ENCODE data around the gene DISP3.

The DISP3 gene

DNA sequence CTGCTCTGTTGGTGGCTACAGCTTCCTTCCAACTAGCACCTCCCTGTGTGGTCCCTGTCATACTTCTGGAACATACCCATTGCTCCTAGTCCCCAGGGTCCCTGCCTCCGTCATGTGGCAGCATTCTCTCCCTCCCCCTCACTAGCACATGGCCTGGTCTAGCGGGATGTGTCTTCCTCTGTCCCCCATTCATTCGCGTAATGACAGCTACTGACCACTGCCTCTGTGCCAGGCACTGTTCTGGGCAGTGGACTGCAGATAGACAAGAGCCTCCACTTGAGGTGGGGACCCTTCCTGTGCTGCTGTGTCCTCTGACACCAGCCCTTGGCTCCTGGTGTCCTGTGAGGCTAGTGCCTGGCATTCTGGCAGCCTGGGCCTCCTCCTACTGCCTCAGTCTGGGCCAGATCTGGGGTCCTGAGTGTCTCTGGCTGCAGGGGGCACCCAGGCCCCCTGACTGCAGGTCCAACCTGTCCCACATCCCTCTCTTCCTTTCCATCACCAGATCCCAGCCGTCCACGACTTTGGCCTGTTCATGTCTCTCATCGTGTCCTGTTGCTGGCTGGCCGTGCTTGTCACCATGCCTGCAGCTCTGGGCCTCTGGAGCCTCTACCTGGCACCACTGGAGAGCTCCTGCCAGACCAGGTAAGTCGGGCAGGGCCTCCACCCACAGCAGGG lies 38.1 kb downstream of the DISP3 start:
- no peak for DNase-seq

DNA sequence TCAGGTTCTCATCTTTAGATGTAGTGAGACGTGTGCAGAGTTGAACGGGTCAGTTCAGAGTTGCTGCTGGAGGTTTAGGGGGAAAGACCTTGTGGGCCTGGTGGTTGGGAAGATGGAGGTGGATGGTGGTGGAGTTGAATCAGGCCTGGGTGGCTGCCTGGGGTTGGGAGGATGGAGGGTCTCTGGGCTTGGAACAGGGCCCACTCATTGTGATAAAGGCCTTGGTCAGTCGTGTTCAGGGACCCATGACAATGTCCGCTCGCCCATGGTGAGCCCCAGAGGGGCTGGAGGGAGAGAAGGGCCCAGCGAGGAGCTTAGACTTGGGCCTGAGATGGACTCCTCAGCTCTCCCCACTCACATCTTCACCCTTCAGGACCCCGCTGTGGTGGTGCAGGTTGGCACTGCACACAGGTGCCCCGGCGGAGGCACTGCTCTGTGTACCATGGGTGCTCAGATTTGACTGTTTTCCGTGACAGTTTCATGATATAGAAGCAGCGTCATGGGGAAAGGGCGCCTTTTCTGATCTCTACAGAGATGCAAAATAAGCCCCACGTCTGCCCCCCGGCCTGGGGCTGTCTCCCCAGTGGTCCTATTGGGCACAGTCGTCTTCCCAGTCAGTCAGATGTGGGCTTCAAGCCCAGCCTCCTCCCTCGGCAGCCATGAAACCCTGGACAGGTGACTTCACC lies 39.2 kb downstream of the DISP3 start:
- no peak for DNase-seq

DNA sequence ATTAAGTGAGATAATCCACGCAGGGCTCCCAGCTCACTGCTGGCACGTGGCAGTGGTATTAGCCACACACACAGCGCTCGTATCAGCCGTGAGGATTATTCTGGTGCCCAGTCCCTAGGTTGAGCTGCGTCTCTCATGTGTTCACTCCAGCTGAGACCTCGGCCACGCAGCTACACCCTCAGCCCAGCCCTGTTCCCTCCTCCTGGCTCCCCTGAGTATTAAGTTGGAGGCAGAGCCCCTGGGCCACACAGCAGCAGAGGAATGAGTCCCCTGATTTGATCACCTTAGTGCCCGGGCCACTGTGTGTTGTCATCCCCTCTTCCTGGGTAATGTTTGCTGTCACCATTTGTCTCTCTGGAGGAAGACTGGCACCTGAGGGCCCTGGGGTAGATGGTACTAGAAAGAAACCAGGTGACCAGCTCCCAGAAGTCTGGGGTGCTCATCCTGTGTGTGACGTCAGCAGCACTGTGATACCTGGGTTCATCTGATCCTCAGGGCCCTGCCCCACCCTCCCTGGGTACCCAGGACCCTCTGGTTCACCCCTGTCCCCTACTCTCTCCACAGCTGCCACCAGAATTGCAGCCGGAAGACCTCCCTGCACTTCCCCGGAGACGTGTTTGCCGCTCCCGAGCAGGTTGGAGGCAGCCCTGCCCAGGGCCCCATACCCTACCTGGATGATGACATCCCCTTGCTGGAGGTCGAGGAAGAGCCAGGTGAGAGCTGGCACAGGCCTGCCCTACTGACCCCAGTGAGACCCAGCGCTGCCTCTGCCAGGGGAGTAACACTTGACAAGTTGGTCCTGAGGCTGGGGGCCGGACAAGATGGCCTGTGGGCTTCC lies 40.1 kb downstream of the DISP3 start:
- no peak for DNase-seq

DNA sequence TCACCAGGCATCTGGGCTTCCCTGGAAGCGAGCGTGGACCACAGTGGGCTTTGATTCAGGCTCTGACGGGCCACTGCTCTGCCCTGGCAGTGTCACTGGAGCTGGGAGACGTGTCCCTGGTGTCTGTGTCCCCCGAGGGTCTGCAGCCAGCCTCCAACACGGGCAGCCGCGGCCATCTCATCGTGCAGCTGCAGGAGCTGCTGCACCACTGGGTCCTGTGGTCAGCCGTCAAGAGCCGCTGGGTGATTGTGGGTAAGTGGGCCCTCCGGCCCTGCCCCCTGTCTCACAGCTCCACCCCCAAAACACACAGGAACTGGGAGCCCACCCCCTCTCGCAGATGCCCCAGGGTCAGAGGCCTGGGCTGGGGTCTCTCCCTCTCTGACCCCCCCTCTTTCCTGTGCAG lies 40.7 kb downstream of the DISP3 start:
- DNase-seq: no peak

DNA sequence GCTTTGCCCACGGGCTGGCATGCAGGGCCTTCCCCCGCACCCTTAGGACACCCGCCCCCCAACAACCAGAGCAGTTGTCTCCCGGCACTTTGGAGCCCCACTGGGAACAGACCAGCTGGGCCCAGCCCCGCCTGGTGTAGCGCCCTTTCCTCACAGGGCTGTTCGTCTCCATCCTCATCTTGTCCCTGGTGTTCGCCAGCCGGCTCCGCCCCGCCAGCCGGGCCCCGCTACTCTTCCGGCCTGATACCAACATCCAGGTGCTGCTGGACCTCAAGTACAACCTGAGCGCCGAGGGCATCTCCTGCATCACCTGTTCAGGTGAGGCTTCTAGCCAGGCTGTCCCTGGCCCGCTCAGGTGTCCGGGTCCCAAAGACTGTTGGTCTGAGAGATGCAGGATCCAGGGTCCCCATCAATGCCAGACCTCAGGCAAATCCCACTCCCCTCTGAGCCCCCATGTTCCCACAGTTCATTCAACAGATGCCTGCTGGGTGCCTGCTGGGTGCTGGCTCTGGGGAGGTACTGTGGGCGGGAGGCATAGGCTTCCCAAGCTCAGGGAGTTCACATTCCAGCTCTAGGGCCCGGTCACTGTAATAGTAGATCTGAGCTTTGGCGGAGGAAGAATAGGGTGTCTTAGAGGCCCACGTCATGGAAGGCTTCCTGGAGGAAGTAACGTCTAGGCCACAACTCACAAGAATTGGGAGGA lies 41.7 kb downstream of the DISP3 start:
- DNase-seq: no peak

DNA sequence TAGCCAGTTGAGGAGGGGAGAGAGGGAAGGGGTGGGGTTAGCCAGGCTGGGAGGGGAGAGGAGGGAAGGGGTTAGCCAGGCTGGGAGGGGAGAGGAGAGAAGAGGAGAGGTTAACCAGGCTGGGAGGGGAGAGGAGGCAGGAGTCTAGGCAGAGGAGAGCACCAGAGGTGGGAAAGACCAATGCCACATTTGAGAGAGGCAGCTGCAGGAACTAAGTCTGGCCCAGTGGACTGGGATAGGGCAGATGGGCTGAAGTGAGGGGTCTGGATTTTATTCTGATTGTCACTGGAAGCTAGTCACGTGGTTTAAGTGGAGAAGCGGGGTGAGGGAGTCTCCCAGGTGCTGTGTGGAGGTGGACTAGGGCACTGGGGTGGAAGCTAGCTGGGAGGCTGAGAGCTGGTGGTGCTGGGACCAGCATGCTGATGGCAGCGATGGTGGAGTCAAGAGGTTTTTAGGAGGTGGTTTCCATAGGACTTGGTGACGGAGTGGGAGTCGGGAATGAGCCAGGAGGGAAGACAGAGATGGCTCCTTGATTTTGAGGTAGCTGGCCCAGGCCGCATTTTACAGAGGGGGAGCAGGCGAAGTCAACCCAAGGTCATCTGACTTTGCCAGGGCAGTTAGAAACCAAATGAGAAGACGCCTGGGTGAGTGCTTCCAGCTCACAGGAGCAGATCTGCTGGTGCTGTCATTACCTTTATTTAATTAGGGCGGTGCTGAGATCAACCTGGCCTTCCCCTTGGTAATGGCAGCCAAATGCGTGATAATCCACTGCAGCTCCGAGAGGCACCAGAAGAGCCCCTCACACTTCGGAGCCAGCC lies 42.8 kb downstream of the DISP3 start:
- no peak for DNase-seq

DNA sequence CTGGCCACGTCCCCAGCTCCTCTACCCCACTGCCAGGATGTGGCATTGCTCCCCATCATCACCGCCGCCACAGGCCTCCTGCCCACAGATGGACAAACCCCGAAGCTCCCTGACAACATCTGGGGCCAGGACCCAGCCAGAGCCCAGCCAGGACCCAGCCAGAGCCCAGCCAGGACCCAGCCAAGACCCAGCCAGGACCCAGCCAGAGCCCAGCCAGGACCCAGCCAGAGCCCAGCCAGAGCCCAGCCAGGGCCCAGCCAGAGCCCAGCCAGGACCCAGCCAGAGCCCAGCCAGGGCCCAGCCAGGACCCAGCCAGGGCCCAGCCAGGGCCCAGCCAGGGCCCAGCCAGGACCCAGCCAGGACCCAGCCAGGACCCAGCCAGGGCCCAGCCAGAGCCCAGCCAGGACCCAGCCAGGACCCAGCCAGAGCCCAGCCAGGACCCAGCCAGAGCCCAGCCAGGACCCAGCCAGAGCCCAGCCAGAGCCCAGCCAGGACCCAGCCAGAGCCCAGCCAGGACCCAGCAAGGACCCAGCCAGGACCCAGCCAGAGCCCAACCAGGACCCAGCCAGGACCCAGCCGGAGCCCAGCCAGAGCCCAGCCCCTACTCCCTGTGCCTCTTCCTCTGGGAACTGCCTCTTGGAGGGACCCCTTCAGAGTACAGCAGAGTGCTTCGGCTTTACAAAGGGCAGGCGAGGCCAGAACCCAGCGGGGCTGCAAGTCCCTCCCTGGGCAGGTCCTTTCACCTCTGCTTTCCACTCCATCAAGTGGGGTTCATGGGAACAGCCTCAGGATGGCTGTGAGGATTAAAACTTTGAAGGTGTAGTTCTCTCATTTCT lies 43.7 kb downstream of the DISP3 start:
- no peak for DNase-seq

DNA sequence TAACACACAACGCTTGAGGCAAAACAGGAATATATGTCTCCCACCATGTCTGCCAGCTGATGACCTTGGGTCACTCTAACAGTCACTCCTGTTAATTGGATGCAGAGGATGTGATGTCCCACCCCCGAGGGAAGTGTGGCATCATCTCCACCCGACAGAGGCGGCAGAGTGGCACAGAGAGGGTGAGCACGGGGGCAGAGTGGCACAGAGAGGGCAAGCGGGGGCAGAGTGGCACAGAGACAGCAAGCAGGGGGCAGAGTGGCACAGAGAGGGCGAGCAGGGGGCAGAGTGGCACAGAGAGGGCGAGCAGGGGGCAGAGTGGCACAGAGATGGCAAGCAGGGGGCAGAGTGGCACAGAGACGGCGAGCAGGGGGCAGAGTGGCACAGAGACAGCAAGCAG lies 44.3 kb downstream of the DISP3 start:
- DNase-seq: no peak

DNA sequence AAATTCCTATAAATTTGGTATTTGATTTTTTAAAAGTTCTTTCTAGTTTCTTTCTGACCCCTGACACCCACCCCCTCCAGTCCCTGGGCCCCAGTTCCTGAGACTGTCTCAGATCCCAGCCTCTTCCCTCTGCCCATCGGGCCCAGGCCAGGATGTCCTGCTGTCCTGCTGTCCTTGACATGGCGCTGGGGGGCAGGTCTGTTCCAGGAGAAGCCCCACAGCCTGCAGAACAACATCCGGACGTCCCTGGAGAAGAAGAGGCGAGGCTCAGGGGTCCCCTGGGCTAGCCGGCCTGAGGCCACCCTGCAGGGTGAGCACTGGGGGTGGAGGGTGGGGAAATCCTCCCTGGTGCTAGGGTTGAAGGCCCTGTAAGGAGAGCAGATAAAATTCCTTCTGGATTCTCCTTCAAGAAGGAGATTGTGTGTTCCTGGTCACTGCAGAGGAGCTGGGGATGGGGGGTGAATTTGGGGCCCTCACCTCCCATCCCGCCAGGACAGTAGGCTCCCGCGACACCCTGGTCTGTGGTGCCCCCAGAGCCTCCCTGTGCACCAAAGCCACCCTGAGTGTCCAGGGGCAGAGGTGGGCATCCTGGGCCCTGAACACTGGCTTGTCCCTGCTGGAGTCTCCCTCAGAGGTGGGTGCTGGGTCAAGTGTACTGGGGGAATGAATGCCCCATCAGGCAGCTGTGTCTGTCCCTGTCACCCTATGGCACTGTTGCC lies 45.0 kb downstream of the DISP3 start:
- DNase-seq: no peak

DNA sequence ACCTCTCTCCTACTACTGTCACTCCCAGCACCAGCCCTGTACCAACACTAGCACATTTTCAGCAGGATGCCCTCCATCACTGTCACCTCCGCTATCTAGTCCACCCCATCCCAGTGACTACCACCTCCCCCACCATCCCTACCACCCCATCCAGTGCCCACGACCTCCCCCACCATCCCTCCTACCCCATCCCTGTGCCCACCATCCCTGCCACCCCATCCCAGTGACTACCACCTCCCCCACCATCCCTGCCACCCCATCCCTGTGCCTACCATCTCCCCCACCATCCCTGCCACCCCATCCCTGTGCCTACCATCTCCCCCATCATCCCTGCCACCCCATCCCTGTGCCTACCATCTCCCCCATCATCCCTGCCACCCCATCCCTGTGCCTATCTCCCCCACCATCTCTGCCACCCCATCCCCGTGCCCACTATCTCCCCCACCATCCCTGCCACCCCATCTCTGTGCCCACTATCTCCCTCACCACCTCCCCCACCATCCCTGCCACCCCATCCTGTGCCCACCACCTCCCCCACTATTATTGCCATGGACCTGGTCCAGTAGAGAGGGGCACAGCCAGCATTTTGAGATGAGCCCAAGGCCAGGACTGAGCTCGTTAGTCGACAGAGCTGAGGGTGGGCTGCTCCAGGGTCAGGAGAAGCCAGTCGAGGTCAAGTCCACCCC lies 45.7 kb downstream of the DISP3 start:
- DNase-seq: no peak

DNA sequence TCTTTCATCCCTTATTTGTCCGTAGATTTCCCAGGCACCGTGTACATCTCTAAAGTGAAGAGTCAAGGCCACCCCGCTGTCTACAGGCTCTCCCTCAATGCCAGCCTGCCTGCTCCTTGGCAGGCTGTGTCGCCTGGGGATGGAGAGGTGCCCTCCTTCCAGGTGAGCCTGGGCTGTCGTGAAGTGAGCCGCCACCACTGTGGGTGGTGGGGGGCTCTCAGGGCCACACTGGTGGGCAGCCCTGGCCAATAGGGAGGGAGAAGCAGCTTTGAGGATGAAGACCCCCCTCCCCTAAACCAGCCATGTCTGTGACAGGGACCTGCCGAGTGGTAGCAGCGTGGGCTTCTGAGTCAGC lies 46.2 kb downstream of the DISP3 start:
- DNase-seq: no peak

DNA sequence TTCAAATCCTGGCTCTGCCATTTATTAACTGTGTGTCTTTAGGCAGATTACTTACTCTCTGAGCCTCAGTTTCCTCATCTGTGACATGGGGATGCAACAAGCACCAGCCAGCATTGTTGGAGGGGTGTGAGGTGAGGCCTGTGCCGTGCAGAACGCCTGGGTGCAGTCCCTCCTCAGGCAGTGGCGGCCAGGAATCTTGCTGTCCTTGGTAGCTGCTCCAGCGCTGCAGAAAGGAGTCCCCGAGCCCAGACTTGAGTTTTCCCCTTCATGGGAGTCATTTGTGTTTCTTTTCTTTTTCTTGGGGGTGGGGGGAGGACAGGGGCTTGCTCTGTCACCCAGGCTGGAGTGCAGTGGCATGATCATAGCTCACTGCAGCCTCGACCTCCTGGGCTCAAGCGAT lies 46.6 kb downstream of the DISP3 start:
- no peak for DNase-seq

DNA sequence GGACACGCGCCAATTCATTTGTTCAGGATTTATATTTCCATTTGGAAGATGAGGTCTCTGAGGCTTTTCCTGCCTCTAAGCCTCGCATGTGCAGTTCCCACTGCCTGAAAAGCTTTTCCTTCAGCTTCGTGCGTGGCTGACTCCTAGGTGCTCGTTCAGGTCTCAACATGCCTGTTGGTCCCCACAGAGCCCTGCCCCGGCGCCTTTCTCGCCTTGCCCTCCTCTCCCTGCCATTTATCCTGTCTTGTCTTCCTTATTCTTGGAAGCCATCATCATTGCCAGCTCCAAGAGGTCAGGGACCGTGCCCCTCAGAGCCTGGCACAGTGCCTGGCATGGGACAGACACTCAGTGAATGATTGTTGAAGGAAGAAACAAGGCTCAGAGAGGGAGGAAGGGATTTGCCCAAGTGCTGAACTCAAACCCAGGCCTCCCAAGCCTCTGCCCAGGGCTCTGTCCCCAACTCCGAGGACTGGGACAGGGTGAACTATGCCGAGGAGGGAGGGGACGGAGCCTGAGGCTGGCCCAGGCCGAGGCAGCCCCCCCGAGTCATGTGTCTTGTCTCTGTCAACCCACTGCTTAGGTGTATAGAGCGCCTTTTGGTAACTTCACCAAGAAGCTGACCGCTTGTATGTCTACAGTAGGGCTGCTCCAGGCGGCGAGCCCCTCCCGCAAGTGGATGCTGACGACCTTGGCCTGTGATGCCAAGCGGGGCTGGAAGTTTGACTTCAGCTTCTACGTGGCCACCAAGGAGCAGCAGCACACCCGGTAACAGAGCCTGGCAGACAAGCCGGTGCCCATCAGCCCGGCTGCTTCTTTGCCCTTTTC lies 47.3 kb downstream of the DISP3 start:
- DNase-seq: no peak

DNA sequence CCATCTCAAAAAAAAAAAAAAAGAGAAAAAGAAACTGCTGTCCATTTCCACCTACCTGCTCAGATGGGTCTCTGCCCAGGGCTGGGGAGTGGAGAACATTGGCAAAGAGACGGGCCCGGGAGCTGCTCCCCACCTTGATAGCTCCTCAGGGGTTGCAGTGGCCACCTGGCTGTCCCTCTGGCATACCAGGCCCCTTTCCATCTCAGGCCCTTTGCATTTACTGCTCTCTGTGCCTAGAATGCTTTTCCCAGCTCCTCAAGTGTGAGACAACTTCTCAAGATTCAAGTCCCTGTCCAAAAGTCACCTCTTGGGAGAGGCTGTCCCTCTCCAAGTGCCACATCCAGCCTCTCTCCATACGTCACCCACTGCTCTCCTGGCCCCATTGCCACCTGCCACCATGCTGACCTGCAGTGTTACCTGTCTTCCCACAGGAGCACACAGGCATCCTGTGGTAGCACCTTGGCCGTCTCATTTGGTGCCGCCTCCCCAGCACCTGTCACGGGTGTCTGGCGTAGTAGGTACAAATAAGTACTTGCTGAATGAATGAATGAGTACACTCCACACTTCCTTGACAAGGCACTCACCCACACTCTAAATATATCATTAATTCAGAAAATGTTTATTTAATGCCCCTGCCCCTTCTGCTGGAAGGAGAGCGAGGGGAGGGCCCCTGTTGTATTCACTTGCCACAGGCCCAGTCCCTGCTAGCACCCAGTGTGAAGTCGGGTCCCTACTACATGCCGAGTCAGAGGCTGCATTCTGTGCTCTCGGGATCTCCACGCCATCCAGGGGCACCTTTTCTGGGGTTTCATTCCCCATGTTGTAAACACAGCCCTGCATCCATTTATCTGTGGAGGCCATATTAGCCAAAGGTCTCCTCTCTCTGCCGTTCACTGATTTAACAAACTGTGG lies 48.8 kb downstream of the DISP3 start:
- no peak for DNase-seq

DNA sequence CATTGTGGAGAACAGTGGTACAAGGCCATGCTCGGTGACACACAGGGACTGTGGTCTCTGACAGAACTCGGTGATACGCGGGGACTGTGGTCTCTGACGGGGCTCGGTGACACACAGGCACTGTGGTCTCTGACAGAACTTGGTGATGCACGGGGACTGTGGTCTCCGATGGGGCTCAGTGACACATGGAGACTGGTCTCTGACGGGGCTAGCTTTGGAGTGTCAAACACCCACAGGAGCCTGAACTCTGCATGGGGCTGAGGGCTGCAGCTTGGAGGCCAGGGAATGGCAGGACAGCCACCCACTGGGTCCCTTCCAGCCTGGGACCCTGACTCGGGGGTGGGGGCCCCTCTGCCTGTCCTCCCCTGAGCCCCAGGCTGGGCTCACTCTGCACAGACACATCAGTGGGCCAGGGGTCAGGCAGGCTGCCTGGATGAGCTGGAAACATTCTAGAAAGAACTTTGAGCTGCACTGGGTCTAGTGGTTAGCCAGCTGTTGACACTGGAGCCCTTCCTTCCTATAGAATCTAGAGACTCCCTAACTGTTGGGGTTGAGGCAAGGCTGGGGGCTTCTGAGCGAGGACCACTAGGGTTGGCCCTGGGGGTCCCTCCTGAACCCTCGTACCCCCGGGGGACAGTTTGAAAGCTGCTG lies 49.8 kb downstream of the DISP3 start:
- no peak for DNase-seq

DNA sequence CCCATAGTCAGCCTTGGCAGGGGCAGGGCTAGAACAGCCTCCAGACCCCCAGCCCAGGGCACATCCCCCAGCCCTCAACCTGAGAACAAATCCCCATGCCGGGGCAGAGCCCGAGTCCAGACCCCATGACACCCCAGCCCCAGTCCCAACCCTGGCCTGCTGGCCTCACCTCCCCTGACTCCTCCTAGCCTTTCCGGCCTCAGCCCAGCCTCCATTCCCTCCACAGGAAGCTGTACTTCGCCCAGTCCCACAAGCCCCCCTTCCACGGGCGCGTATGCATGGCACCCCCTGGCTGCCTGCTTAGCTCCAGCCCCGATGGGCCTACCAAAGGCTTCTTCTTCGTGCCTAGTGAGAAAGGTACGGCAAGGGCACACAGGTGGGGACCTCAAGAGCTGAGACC lies 50.4 kb downstream of the DISP3 start:
- no peak for DNase-seq

All from NCI-H1417 treated with DMSO at 0.1 percent for 48 hours (cell line).